Stimulated activated CD4-positive, alpha-beta T cell treated with anti-CD3 and anti-CD28 coated beads, Interleukin-4, amount 100 ng/mL, for 1 hour (primary cell): ENCODE measurements around the gene CEP164.
"Not testable (repeated sequence)": the region's sequence is repeated elsewhere in the genome, so short reads cannot be mapped to it uniquely, and the experiment has no call there.

ENCODE experiments used
- DNase-seq: peaks from one replicate; pipeline ENCODE4 v3.0.0-alpha.2; 2020

Gene CEP164

GRCh38 chr11:117443266-117444186 lies 115.9 kb downstream of the CEP164 start:
- DNase-seq: no peak

GRCh38 chr11:117444256-117444655 lies 116.6 kb downstream of the CEP164 start:
- no peak for DNase-seq

GRCh38 chr11:117444711-117445658 lies 117.3 kb downstream of the CEP164 start:
- DNase-seq: no peak

- no peak for DNase-seq
Observed at GRCh38 chr11:117449111-117449693, 121.5 kb downstream of the CEP164 start.

GRCh38 chr11:117453886-117454563 lies 126.4 kb downstream of the CEP164 start:
- no peak for DNase-seq

GRCh38 chr11:117454564-117454917 lies 126.9 kb downstream of the CEP164 start:
- no peak for DNase-seq

- DNase-seq: peak; percentile 7
Observed at GRCh38 chr11:117456027-117456720, 128.5 kb downstream of the CEP164 start.

- not testable (repeated sequence) for DNase-seq
Observed at GRCh38 chr11:117456721-117457029, 129.0 kb downstream of the CEP164 start.

- DNase-seq: no peak
Observed at GRCh38 chr11:117457031-117457785, 129.6 kb downstream of the CEP164 start.

- no peak for DNase-seq
Observed at GRCh38 chr11:117457835-117458234, 130.2 kb downstream of the CEP164 start.

- DNase-seq: peak; percentile 26
Observed at GRCh38 chr11:117458275-117459122, 130.8 kb downstream of the CEP164 start.

- no peak for DNase-seq
Observed at GRCh38 chr11:117459123-117459978, 131.7 kb downstream of the CEP164 start.

GRCh38 chr11:117459979-117460300 lies 132.3 kb downstream of the CEP164 start:
- no peak for DNase-seq

GRCh38 chr11:117461396-117462182 lies 133.9 kb downstream of the CEP164 start:
- DNase-seq: no peak

- DNase-seq: no peak
Observed at GRCh38 chr11:117462183-117462863, 134.7 kb downstream of the CEP164 start.

GRCh38 chr11:117462864-117463247 lies 135.2 kb downstream of the CEP164 start:
- no peak for DNase-seq
